ENCODE measurements around the gene FGA. TPM values are rescaled to one million over a fixed set of nuclear protein-coding genes. Genes with fewer than 3 reads are reported as not detected.

The FGA gene
- total RNA-seq, 2 experiments from 2014 or later, result not detected

DNA sequence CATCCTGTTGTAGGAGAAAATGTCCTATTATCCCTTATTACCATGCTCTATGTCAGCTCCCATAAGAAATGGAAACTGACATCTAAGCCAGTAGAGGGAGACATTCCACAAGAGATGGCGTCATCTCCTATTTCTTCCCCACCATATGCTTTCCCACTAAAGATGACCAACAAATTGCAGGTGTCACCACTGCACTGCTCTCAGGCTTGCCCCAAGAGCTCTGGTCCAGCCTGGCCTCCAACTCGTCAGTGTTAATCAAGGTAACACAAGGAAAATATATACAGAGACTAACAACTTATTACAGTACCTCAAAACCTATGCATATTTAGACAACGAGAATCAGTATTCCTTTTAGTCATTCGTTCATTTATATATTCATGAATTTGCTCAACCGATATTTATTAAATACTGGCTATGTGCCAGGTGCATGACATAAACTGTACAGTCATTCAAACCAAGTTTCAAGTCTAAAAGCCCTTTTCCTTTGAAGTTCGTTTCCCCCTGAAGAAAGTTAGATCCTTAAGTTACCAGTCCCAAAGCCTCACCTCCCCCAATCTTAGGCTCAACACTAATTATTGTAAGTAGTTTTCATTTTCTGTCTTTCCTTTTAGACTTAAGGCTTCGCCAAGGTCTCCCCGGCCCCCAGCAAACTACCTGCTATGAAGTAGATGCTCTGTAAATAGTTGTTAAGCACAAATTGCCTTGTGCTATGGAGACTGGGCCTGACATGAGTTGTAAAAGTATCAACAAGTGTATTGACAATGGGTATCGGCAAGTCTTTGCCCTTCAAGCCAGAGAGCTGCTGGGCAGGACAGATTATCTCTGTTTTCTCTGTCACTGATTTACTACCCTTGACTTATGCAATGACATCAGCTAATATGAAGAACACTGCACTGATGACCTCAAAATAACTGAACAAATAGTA lies 30.8 kb downstream of the FGA start:
- H3K9me3 Mint-ChIP-seq, result no peaks in the 10 kb centered on the region
- ChIA-PET POLR2A (no interaction called here), CTCF (interaction anchor here (1.2 kb wide), 2 partner anchors 9 to 11 kb away, joined by 3 to 5 read pairs; no protein-coding TSS in a partner anchor)
- H3K4me1 Mint-ChIP-seq (ENCODE audit: low read depth), result no peaks in the 10 kb centered on the region
- Histone ChIP-seq H3K4me1 (ENCODE audit: insufficient read depth, low read length) (no peaks in the 10 kb centered on the region), H3K4me3 (ENCODE audit: low read length) (no peak overlapping the region), H3K27ac (ENCODE audit: low read depth in 1 of 2, low read length in 2 of 2) (no peak overlapping the region), H3K27me3 (ENCODE audit: control insufficient read depth in 1 of 2, insufficient read depth in 2 of 2, low read length in 2 of 2) (no peaks in the 10 kb centered on the region), H3K9me3 (ENCODE audit: control insufficient read depth in 1 of 2, insufficient read depth in 1 of 2, low read length in 2 of 2) (no peaks in the 10 kb centered on the region), H3K36me3 (ENCODE audit: insufficient read depth, low read length) (no peaks in the 10 kb centered on the region)
- peak in 3 of 14 experiments; percentile 14 to 27 (median 20) for DNase-seq
- no peak overlapping the region for H3K27ac Mint-ChIP-seq
- H3K4me3 Mint-ChIP-seq, result no peak overlapping the region
- intact Hi-C loops (cut with DNase I, micrococcal nuclease), result loop anchor here in 1 of 2 experiments (10.0 kb wide), 1 partner anchor 1225 kb away; no protein-coding TSS in a partner anchor
- ATAC-seq (ENCODE audit: poor library complexity), result no peak
- TF ChIP-seq, protein P1, sequence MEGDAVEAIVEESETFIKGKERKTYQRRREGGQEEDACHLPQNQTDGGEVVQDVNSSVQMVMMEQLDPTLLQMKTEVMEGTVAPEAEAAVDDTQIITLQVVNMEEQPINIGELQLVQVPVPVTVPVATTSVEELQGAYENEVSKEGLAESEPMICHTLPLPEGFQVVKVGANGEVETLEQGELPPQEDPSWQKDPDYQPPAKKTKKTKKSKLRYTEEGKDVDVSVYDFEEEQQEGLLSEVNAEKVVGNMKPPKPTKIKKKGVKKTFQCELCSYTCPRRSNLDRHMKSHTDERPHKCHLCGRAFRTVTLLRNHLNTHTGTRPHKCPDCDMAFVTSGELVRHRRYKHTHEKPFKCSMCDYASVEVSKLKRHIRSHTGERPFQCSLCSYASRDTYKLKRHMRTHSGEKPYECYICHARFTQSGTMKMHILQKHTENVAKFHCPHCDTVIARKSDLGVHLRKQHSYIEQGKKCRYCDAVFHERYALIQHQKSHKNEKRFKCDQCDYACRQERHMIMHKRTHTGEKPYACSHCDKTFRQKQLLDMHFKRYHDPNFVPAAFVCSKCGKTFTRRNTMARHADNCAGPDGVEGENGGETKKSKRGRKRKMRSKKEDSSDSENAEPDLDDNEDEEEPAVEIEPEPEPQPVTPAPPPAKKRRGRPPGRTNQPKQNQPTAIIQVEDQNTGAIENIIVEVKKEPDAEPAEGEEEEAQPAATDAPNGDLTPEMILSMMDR (IDR thresholded peaks at IDR 0.05), result peak; percentile 32
- H3K36me3 Mint-ChIP-seq (ENCODE audit: low read depth), result no peaks in the 10 kb centered on the region
- H3K27me3 Mint-ChIP-seq, result peaks cover 16% of the 10 kb centered on the region

DNA sequence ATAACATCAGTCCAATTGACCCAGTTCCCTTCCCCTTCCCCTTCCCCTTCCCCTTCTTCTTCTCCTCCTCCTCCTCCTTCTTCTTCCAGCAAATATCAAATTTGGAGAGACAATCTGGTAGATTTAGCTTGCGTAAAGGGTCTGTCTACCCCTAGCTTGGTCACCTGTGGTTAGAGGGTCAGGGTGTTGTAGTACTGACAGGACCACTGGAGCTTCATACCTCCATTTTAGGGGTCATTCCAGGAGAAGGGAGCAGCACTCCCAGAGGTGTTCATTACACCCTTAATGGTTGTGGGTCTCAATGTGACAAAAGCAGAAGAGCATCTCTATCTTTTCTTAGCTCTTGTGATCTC lies 31.4 kb downstream of the FGA start:
- Histone ChIP-seq H3K27me3 (ENCODE audit: control insufficient read depth in 1 of 2, insufficient read depth in 2 of 2, low read length in 2 of 2) (no peaks in the 10 kb centered on the region), H3K4me3 (ENCODE audit: low read length) (no peak overlapping the region), H3K27ac (ENCODE audit: low read depth in 1 of 2, low read length in 2 of 2) (no peak overlapping the region), H3K36me3 (ENCODE audit: insufficient read depth, low read length) (no peaks in the 10 kb centered on the region), H3K9me3 (ENCODE audit: control insufficient read depth in 1 of 2, insufficient read depth in 1 of 2, low read length in 2 of 2) (no peaks in the 10 kb centered on the region), H3K4me1 (ENCODE audit: insufficient read depth, low read length) (no peaks in the 10 kb centered on the region)
- Mint-ChIP-seq H3K27me3 (peaks cover 16% of the 10 kb centered on the region), H3K27ac (no peak overlapping the region), H3K4me1 (ENCODE audit: low read depth) (no peaks in the 10 kb centered on the region), H3K4me3 (no peak overlapping the region), H3K36me3 (ENCODE audit: low read depth) (no peaks in the 10 kb centered on the region), H3K9me3 (no peaks in the 10 kb centered on the region)
- DNase-seq (no peak), ATAC-seq (ENCODE audit: poor library complexity) (no peak)
- intact Hi-C loops (cut with DNase I, micrococcal nuclease), result loop anchor here in 1 of 2 experiments (10.0 kb wide), 1 partner anchor 1226 kb away; no protein-coding TSS in a partner anchor
- POLR2A ChIA-PET, result no interaction called here
- CTCF ChIA-PET, result interaction anchor here (1.2 kb wide), 2 partner anchors 10 kb away, joined by 3 to 5 read pairs; no protein-coding TSS in a partner anchor
- TF ChIP-seq, protein P1 (IDR thresholded peaks at IDR 0.05), result no peak

DNA sequence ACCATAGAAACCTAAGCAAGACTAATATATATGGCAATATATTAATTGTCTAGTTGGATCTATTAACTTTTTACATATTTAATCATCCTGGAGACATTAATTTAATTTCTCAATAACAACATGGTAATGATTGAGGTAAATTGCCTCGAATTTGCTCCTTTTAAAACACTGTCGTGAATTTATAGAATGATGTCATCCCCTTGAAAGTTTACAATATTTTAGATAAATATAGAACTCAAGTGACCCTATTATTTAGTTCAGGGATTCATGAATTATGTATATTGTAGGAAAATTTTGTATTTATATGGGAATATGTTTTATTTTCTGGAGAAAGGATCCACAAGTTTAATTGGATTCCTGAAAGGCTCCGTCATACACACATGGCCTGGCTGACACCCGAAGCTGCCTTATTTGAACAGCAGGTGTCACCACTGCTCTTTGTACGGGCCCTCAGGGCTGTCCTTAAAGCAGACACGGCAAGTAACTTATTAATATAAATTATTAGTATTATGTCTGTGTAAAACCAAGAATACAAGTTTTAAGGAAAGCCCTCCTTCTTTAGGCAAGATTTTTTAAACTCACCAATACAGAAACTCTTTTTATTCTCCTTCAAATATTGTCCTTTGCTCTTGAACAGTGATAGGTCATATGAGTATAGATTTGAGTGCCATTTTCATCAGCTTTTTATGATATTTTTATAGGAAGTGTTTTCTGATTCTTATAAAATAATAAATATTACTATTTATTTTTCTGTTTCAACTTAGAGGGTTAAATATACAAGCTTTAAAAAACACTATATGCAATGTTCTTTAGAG lies 38.5 kb downstream of the FGA start:
- ChIA-PET CTCF (interaction anchor here (0.6 to 1.5 kb wide), 13 partner anchors 11 to 824 kb away, joined by 3 to 7 read pairs (median 4); partner anchors contain the start of gene FGB), POLR2A (interaction anchor here (0.9 to 1.2 kb wide), 3 partner anchors 67 to 1402 kb away, joined by 3 to 4 read pairs (median 3); partner anchors contain the start of gene CTSO)
- TF ChIP-seq, protein P1 (IDR thresholded peaks at IDR 0.05), result peak; percentile 93
- Mint-ChIP-seq H3K36me3 (ENCODE audit: low read depth) (peaks cover 28% of the 10 kb centered on the region), H3K4me3 (peak overlapping the region; percentile 63), H3K27ac (peak overlapping the region; percentile 63), H3K4me1 (ENCODE audit: low read depth) (peaks cover 31% of the 10 kb centered on the region), H3K9me3 (no peaks in the 10 kb centered on the region), H3K27me3 (no peaks in the 10 kb centered on the region)
- Histone ChIP-seq H3K4me3 (ENCODE audit: low read length) (no peak overlapping the region), H3K27ac (ENCODE audit: low read depth in 1 of 2, low read length in 2 of 2) (no peak overlapping the region), H3K27me3 (ENCODE audit: control insufficient read depth in 1 of 2, insufficient read depth in 2 of 2, low read length in 2 of 2) (no peaks in the 10 kb centered on the region), H3K9me3 (ENCODE audit: control insufficient read depth in 1 of 2, insufficient read depth in 1 of 2, low read length in 2 of 2) (no peaks in the 10 kb centered on the region), H3K4me1 (ENCODE audit: insufficient read depth, low read length) (peaks cover 15% of the 10 kb centered on the region), H3K36me3 (ENCODE audit: insufficient read depth, low read length) (peaks cover 10% of the 10 kb centered on the region)
- DNase-seq (peak; percentile 48 to 86 (median 60)), ATAC-seq (ENCODE audit: poor library complexity) (peak; percentile 41)
- intact Hi-C loops (cut with DNase I, micrococcal nuclease), result loop anchor here (1.0 to 10.0 kb wide), 9 partner anchors 66 to 1401 kb away; partner anchors contain the start of gene CTSO (in 2 of the 2)
